SU-DHL-6 (cell line): ENCODE data around the gene GALNT10.

ENCODE experiments used
- H2AFZ ChIP-seq: fragments of 200-600 bp; sonication (generic); 2 replicates; pipeline ENCODE4 v1.6.1; 2014; ENCODE audit warnings: low read depth, mild to moderate bottlenecking, moderate library complexity, mixed read lengths, antibody characterized with exemption, low read length; ENCODE audit not compliant: severe bottlenecking
- H3F3A ChIP-seq: fragments of 200-600 bp; shearing (Covaris generic); 2 replicates; pipeline ENCODE4 v1.6.0; 2016; ENCODE audit warnings: antibody characterized with exemption, mild to moderate bottlenecking; ENCODE audit not compliant: insufficient read depth
- H3K27ac ChIP-seq: fragments of 200-600 bp; sonication (generic); 2 replicates; pipeline ENCODE4 v1.5.1; 2016; ENCODE audit warnings: low read depth, mild to moderate bottlenecking, low read length, moderate library complexity, mixed read lengths
- H3K27me3 ChIP-seq: fragments of 200-600 bp; sonication (generic), shearing (Covaris generic); 2 replicates; pipeline ENCODE4 v1.6.0; 2014; ENCODE audit warnings: mild to moderate bottlenecking, low read length
- H3K36me3 ChIP-seq: fragments of 200-600 bp; sonication (generic); 2 replicates; pipeline ENCODE4 v1.6.1; 2014; ENCODE audit warnings: mild to moderate bottlenecking, low read length, mixed read lengths
- H3K4me2 ChIP-seq: fragments of 300-600, 200-600 bp; shearing (Covaris generic), sonication (generic); 2 replicates; pipeline ENCODE4 v1.6.0; 2014; ENCODE audit warnings: low read length, low read depth, mild to moderate bottlenecking; ENCODE audit not compliant: poor library complexity, severe bottlenecking
- H3K4me3 ChIP-seq: fragments of 200-600 bp; sonication (generic); 2 replicates; pipeline ENCODE4 v1.5.1; 2014; ENCODE audit warnings: antibody characterized with exemption, low read length, mild to moderate bottlenecking, mixed read lengths; ENCODE audit not compliant: insufficient read depth, poor library complexity, severe bottlenecking
- H3K79me2 ChIP-seq: fragments of 200-600 bp; sonication (generic); 2 replicates; pipeline ENCODE4 v1.6.1; 2014; ENCODE audit warnings: mild to moderate bottlenecking, low read length, moderate library complexity; ENCODE audit not compliant: insufficient read depth
- H3K9ac ChIP-seq: fragments of 200-600 bp; sonication (generic); 2 replicates; pipeline ENCODE4 v1.7.0; 2014; ENCODE audit warnings: mild to moderate bottlenecking, low read length
- H3K9me2 ChIP-seq: fragments of 200-600 bp; sonication (generic); replicated peaks from 2 replicates; pipeline ENCODE4 v1.6.1; 2014; ENCODE audit warnings: low read length; ENCODE audit not compliant: insufficient read depth
- H3K9me3 ChIP-seq: fragments of 200-600 bp; sonication (generic); 2 replicates; pipeline ENCODE4 v1.6.1; 2014; ENCODE audit warnings: low read length, mixed read lengths; ENCODE audit not compliant: insufficient read depth
- H4K20me1 ChIP-seq: fragments of 200-600 bp; sonication (generic); 2 replicates; pipeline ENCODE4 v1.6.1; 2014; ENCODE audit warnings: low read depth, mild to moderate bottlenecking, antibody characterized with exemption, low read length, moderate library complexity, mixed read lengths
- CTCF ChIP-seq: fragments of 200-600 bp; sonication (generic); IDR thresholded peaks from one replicate; pipeline ENCODE4 v1.5.1; 2017; ENCODE audit warnings: antibody characterized with exemption, mild to moderate bottlenecking, low read length, moderate library complexity; ENCODE audit not compliant: insufficient read depth, poor library complexity, severe bottlenecking
- EZH2phosphoT487 ChIP-seq: fragments of 200-600 bp; sonication (generic), shearing (Covaris generic); conservative IDR thresholded peaks from 2 replicates; pipeline ENCODE4 v1.6.1; 2018; ENCODE audit warnings: mild to moderate bottlenecking, antibody characterized with exemption, low read length, moderate library complexity, mixed read lengths

The GALNT10 gene

GRCh38 chr5:154374264-154374663 is 183.7 kb downstream of the GALNT10 start:
- H4K20me1 ChIP-seq: no peaks in the 10 kb centered on the region
- no peak overlapping the region for H3K27ac ChIP-seq
- no peaks in the 10 kb centered on the region for H3K9me3 ChIP-seq
- no peaks in the 10 kb centered on the region for H3K79me2 ChIP-seq
- no peaks in the 10 kb centered on the region for H3K27me3 ChIP-seq
- no peaks in the 10 kb centered on the region for H3F3A ChIP-seq
- no peaks in the 10 kb centered on the region for H3K9me2 ChIP-seq
- no peak overlapping the region for H3K4me3 ChIP-seq
- no peak overlapping the region for H3K9ac ChIP-seq
- H3K4me2 ChIP-seq: no peak overlapping the region
- no peak overlapping the region for H2AFZ ChIP-seq
- TF ChIP-seq EZH2phosphoT487: no peak
- TF ChIP-seq CTCF: no peak
- H3K36me3 ChIP-seq: no peaks in the 10 kb centered on the region

- no peaks in the 10 kb centered on the region for H3K79me2 ChIP-seq
Observed at GRCh38 chr5:154375329-154376008, 184.9 kb downstream of the GALNT10 start.

GRCh38 chr5:154376481-154376880 is 185.9 kb downstream of the GALNT10 start:
- H2AFZ ChIP-seq: no peak overlapping the region
- H3K4me2 ChIP-seq: no peak overlapping the region
- no peaks in the 10 kb centered on the region for H3K9me2 ChIP-seq
- no peaks in the 10 kb centered on the region for H3K27me3 ChIP-seq
- TF ChIP-seq EZH2phosphoT487: no peak
- TF ChIP-seq CTCF: no peak
- H3F3A ChIP-seq: no peaks in the 10 kb centered on the region
- no peak overlapping the region for H3K9ac ChIP-seq
- no peaks in the 10 kb centered on the region for H3K79me2 ChIP-seq
- no peak overlapping the region for H3K4me3 ChIP-seq
- no peaks in the 10 kb centered on the region for H3K9me3 ChIP-seq
- no peaks in the 10 kb centered on the region for H4K20me1 ChIP-seq
- H3K27ac ChIP-seq: no peak overlapping the region
- no peaks in the 10 kb centered on the region for H3K36me3 ChIP-seq

More at GRCh38 chr5:154375329-154376008, 184.9 kb downstream of the GALNT10 start:
- no peak overlapping the region for H3K9ac ChIP-seq
- H3K4me3 ChIP-seq: no peak overlapping the region
- no peaks in the 10 kb centered on the region for H3F3A ChIP-seq
- H2AFZ ChIP-seq: no peak overlapping the region
- H3K9me3 ChIP-seq: no peaks in the 10 kb centered on the region
- H3K9me2 ChIP-seq: no peaks in the 10 kb centered on the region
- TF ChIP-seq EZH2phosphoT487: no peak
- TF ChIP-seq CTCF: no peak
- no peaks in the 10 kb centered on the region for H3K27me3 ChIP-seq
- H3K27ac ChIP-seq: no peak overlapping the region
- H3K36me3 ChIP-seq: no peaks in the 10 kb centered on the region
- H3K4me2 ChIP-seq: no peak overlapping the region
- H4K20me1 ChIP-seq: no peaks in the 10 kb centered on the region
